Right lobe of liver (tissue), 4 donors: ENCODE data around the gene DMRTC2.

Experiments used
- POLR2A ChIP-seq: fragments of 450-650 bp; IDR thresholded peaks from one replicate; pipeline ENCODE4 v1.6.1; 2017; ENCODE audit warnings: antibody characterized with exemption, mild to moderate bottlenecking
- TF ChIP-seq, protein P1 (sequence below), 4 donors: fragments of 200-600 bp in 3 of 4; fragments of 450-650 bp in 1 of 4; IDR thresholded peaks; one replicate each; pipeline versions ENCODE4 v1.5.1 to v1.8.0; 2016 to 2022; ENCODE audit warnings: antibody characterized with exemption in 4 of 4, mild to moderate bottlenecking in 2 of 4
- donor health status: DM: no; HTN: no; CAD: no.
- donor health status: DM: no; HTN: no; CAD: no.
- donor health status: DM: no; HTN: yes; CAD: no.

DNA sequence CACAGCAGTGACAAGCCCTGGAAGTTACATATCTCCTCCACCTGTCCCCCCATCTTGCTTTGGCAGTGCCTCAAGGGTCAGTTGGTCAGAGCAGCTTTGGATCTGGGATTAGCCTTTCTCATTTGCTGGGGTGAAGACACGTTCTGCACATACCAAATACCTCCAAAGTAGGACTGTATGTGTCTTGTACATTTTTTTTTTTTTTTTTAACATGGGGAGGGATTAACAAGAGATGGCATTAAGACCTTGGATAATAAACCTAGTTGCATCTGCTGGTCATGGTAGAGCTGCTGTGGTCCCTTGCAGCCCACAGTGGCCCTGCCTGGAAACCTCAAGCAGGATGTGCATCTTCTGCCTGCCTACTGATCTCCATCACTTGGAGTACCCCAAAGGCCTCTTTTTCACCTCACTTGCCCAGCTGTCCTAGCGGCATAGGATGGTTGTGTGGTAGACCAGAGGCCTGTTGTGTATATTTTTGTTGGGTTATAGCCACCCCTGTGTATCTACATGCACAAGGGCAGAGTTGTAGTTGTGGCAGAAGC, 17.7 kb downstream of the DMRTC2 start:
- TF ChIP-seq, protein P1, sequence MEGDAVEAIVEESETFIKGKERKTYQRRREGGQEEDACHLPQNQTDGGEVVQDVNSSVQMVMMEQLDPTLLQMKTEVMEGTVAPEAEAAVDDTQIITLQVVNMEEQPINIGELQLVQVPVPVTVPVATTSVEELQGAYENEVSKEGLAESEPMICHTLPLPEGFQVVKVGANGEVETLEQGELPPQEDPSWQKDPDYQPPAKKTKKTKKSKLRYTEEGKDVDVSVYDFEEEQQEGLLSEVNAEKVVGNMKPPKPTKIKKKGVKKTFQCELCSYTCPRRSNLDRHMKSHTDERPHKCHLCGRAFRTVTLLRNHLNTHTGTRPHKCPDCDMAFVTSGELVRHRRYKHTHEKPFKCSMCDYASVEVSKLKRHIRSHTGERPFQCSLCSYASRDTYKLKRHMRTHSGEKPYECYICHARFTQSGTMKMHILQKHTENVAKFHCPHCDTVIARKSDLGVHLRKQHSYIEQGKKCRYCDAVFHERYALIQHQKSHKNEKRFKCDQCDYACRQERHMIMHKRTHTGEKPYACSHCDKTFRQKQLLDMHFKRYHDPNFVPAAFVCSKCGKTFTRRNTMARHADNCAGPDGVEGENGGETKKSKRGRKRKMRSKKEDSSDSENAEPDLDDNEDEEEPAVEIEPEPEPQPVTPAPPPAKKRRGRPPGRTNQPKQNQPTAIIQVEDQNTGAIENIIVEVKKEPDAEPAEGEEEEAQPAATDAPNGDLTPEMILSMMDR (IDR thresholded peaks at IDR 0.05) = no peak
- no peak for TF ChIP-seq POLR2A
